Measurements from ENCODE around the gene TTC34. TPM values are rescaled to one million over a fixed set of nuclear protein-coding genes. Genes with fewer than 3 reads are reported as not detected.
"Not testable (repeated sequence)": the region's sequence is repeated elsewhere in the genome, so short reads cannot be mapped to it uniquely, and the experiment has no call there.

The TTC34 gene
- total RNA-seq, 1 donor from 2014 or later = 1.8 TPM

DNA sequence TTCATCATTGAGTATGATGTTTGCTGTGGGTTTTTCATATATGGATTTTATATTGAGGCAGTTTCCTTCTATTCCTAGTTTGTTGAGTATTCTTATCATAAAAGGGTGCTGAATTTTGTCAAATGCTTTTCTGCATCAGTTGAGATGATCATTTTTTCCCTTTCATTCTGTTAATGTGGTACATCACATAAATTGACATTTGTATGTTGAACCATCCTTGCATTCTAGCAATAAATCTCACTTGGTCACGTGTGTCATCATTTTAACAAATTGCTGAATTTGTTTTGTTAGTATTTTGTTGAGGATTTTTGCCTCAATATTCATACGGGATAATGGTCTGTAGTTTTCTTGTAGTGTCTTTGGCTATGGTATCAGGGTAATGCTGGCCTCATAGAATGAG lies 19.9 kb downstream of the TTC34 start:
- Mint-ChIP-seq H3K27ac (no peak overlapping the region), H3K4me1 (ENCODE audit: low read depth) (no peaks in the 10 kb centered on the region), H3K9me3 (peaks cover 21% of the 10 kb centered on the region), H3K36me3 (ENCODE audit: low read depth) (no peaks in the 10 kb centered on the region), H3K27me3 (ENCODE audit: insufficient read depth) (peaks cover 4% of the 10 kb centered on the region), H3K4me3 (no peak overlapping the region)
- DNase-seq (ENCODE audit: low spot score) = no peak
- intact Hi-C loops (cut with micrococcal nuclease) = no loop called here

DNA sequence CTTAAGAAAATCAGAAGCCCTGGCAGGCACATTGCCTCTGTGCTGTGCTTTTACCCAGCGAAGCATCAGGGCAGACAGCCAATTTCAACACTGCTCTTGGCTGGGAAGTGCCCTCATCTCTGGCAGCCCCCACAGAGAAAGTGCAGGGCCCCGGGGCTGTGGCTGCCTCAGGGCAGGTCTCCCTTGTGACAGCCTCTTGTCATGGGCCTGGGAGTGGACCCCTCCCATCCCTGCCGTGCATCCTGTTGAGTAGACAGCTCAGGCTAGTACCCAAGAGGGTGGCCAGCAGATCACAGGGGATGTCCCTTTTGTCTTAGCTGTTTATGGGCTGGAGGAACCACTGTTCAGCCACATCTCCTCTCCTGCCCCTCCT lies 23.3 kb downstream of the TTC34 start:
- intact Hi-C loops (cut with micrococcal nuclease) = no loop called here
- H3K27ac Mint-ChIP-seq = no peak overlapping the region
- H3K9me3 Mint-ChIP-seq = peaks cover 21% of the 10 kb centered on the region
- H3K4me3 Mint-ChIP-seq = no peak overlapping the region
- peaks cover 3% of the 10 kb centered on the region for H3K27me3 Mint-ChIP-seq (ENCODE audit: insufficient read depth)
- DNase-seq (ENCODE audit: low spot score) = no peak
- no peaks in the 10 kb centered on the region for H3K36me3 Mint-ChIP-seq (ENCODE audit: low read depth)
- H3K4me1 Mint-ChIP-seq (ENCODE audit: low read depth) = no peaks in the 10 kb centered on the region

DNA sequence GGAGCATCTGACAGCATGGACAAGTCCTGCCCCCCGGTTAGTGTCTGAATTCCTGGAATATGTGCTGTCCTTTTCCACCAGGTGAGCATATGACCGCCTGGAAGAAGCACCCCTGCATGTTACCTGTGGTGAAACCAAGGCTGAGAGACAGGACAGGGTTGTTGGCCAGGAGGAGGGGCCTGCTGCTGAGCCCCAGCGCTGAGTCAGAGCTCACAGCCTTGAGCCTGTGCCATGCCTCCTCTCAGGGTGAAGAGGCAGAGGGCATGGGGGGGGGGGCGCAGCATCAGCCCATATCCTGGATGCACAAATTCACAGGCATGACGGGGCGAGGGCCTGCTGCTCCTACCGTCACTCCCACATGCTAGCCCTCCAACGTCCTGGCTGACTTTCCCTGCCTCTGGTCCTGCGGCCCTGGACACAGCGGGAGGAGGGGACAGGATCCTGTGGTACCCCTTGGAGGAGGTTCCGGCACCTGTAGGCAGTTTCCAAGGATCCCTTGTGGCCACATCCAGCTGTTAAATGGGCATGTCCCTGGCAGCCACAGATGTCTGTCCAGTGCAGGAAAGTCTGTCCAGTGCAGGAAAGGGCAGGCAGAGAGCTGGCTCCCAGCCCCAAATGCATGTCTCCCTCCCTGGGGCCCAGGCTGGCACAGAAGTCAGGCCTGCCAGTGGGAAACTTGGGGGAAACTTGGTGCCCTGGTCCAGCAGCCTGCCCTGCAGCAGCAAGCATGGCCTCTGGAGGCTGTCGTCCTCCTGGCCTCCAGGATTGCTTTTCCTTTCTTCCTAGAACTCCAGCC lies 23.9 kb downstream of the TTC34 start:
- intact Hi-C loops (cut with micrococcal nuclease) = no loop called here
- peaks cover 21% of the 10 kb centered on the region for H3K9me3 Mint-ChIP-seq
- peaks cover 3% of the 10 kb centered on the region for H3K27me3 Mint-ChIP-seq (ENCODE audit: insufficient read depth)
- H3K4me1 Mint-ChIP-seq (ENCODE audit: low read depth) = no peaks in the 10 kb centered on the region
- H3K36me3 Mint-ChIP-seq (ENCODE audit: low read depth) = no peaks in the 10 kb centered on the region
- no peak overlapping the region for H3K27ac Mint-ChIP-seq
- no peak for DNase-seq (ENCODE audit: low spot score)
- no peak overlapping the region for H3K4me3 Mint-ChIP-seq

DNA sequence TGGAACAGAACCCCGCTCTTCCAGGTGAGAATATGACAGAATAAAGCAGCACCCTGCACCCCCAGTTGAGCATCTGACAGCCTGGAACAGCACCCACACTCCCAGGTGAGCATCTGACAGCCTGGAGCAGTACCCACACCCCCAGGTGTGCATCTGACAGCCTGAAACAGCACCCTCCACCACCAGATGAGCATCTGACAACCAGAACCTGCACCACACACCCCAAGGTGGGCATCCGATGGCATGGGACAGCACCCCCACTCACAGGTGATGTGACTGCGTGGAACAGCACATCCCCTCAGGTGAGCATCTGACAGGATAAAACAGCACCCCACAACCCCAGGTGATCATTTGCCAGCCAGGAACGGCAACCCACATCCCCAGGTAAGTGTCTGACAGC lies 26.2 kb downstream of the TTC34 start:
- H3K9me3 Mint-ChIP-seq; intact Hi-C loops (cut with micrococcal nuclease); H3K4me3 Mint-ChIP-seq; H3K27ac Mint-ChIP-seq; H3K36me3 Mint-ChIP-seq (ENCODE audit: low read depth); H3K4me1 Mint-ChIP-seq (ENCODE audit: low read depth); H3K27me3 Mint-ChIP-seq (ENCODE audit: insufficient read depth); DNase-seq (ENCODE audit: low spot score): not testable (repeated sequence)

DNA sequence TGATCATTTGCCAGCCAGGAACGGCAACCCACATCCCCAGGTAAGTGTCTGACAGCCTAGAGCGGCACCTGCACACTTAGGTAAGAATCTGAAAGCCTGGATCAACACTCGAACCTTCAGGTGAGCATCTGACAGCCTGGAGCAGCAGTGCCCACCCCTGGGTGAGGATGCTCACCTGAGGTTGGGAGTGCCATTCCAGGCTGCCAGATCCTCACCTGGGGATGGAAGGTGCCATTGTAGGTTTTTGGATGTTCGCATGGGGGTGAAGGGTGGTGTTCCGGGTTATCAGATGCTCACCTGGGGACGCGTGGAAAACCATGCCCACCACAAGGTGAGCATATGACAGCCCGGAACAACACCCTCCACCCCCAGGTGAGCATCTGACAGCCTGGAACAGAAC lies 33.4 kb downstream of the TTC34 start:
- H3K4me1 Mint-ChIP-seq (ENCODE audit: low read depth); H3K4me3 Mint-ChIP-seq; H3K9me3 Mint-ChIP-seq; DNase-seq (ENCODE audit: low spot score); H3K27ac Mint-ChIP-seq; H3K27me3 Mint-ChIP-seq (ENCODE audit: insufficient read depth); intact Hi-C loops (cut with micrococcal nuclease); H3K36me3 Mint-ChIP-seq (ENCODE audit: low read depth): not testable (repeated sequence)

DNA sequence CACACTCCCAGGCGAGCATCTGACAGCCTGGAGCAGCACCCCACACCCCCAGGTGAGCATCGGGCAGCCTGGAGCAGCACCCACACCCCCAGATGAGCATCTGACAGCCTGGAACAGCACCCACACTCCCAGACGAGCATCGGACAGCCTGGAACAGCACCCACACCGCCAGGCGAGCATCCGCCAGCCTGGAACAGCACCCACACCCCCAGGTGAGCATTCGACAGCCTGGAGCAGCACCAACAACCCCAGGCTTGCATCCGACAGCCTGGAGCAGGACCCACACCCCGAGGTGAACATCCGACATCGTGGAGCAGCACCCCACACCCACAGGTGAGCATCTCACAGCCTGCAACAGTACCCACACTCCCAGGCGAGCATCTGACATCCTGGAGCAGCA lies 42.1 kb downstream of the TTC34 start:
- H3K27ac Mint-ChIP-seq; H3K4me3 Mint-ChIP-seq; H3K36me3 Mint-ChIP-seq (ENCODE audit: low read depth); DNase-seq (ENCODE audit: low spot score); intact Hi-C loops (cut with micrococcal nuclease); H3K27me3 Mint-ChIP-seq (ENCODE audit: insufficient read depth); H3K9me3 Mint-ChIP-seq; H3K4me1 Mint-ChIP-seq (ENCODE audit: low read depth): not testable (repeated sequence)

DNA sequence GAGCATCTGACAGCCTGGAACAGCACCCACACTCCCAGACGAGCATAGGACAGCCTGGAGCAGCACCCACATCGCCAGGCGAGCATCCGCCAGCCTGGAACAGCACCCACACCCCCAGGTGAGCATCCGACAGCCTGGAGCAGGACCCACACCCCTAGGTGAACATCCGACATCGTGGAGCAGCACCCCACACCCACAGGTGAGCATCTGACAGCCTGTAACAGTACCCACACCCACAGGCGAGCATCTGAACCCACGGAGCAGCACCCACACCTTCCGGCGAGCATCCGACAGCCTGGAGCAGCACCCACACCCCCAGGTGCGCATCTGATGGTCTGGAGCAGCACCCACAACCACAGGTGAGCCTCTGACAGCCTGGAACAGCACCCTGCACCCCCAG lies 44.0 kb downstream of the TTC34 start:
- H3K9me3 Mint-ChIP-seq; H3K36me3 Mint-ChIP-seq (ENCODE audit: low read depth); H3K4me3 Mint-ChIP-seq; DNase-seq (ENCODE audit: low spot score); H3K4me1 Mint-ChIP-seq (ENCODE audit: low read depth); H3K27ac Mint-ChIP-seq; H3K27me3 Mint-ChIP-seq (ENCODE audit: insufficient read depth); intact Hi-C loops (cut with micrococcal nuclease): not testable (repeated sequence)

DNA sequence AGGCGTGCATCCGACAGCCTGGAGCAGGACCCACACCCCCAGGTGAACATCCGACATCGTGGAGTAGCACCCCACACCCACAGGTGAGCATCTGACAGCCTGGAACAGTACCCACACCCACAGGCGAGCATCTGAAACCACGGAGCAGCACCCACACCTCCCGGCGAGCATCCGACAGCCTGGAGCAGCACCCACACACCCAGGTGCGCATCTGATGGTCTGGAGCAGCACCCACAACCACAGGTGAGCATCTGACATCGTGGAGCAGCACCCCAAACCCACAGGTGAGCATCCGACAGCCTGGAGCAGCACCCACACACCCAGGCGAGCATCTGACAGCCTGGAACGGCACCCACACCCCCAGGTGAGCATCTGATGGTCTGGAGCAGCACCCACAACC lies 46.1 kb downstream of the TTC34 start:
- H3K36me3 Mint-ChIP-seq (ENCODE audit: low read depth); H3K4me3 Mint-ChIP-seq; intact Hi-C loops (cut with micrococcal nuclease); DNase-seq (ENCODE audit: low spot score); H3K4me1 Mint-ChIP-seq (ENCODE audit: low read depth); H3K9me3 Mint-ChIP-seq; H3K27me3 Mint-ChIP-seq (ENCODE audit: insufficient read depth); H3K27ac Mint-ChIP-seq: not testable (repeated sequence)

DNA sequence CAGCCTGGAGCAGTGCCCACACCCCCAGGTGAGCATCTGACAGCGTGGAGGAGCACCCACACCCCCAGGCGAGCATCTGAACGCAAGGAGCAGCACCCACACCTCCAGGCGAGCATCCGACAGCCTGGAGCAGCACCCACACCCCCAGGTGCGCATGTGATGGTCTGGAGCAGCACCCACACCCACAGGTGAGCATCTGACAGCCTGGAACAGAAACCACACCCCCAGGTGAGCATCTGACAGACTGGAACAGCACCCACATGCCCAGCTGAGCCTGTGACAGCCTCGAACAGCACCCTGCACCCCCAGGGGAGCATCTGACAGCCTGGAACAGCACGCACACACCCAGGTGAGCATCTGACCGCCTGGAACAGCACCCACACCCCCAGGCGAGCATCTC lies 46.9 kb downstream of the TTC34 start:
- H3K36me3 Mint-ChIP-seq (ENCODE audit: low read depth) = not testable (repeated sequence)

DNA sequence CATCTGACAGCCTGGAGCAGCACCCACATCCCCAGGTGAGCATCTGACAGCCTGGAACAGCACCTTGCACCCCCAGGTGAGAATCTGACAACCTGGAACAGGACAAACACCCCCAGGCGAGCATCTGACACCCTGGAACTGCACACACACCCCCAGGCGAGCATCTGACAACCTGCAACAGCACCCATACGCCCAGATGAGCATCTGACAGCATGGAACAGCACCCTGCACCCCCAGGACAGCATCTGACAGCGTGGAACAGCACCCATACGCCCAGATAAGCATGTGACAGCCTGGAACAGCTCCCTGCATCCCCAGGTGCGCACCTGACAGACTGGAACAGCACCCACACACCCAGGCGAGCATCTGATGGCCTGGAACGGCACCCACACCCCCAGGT lies 49.0 kb downstream of the TTC34 start:
- H3K9me3 Mint-ChIP-seq; H3K4me3 Mint-ChIP-seq; H3K27ac Mint-ChIP-seq; H3K27me3 Mint-ChIP-seq (ENCODE audit: insufficient read depth); intact Hi-C loops (cut with micrococcal nuclease); DNase-seq (ENCODE audit: low spot score); H3K4me1 Mint-ChIP-seq (ENCODE audit: low read depth); H3K36me3 Mint-ChIP-seq (ENCODE audit: low read depth): not testable (repeated sequence)

More for the DNA sequence above, 46.9 kb downstream of the TTC34 start:
- H3K4me1 Mint-ChIP-seq (ENCODE audit: low read depth); H3K27me3 Mint-ChIP-seq (ENCODE audit: insufficient read depth); H3K9me3 Mint-ChIP-seq; H3K4me3 Mint-ChIP-seq; H3K27ac Mint-ChIP-seq; intact Hi-C loops (cut with micrococcal nuclease); DNase-seq (ENCODE audit: low spot score): not testable (repeated sequence)

DNA sequence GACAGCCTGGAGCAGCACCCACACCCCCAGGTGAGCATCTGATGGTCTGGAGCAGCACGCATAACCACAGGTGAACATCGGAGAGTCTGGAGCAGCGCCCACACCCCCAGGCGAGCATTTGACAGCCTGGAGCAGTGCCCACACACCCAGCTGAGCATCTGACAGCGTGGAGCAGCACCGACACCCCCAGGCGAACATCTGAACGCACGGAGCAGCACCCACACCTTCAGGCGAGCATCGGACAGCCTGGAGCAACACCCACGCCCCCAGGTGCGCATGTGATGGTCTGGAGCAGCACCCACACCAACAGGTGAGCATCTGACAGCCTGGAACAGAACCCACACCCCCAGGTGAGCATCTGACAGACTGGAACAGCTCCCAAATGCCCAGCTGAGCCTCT lies 49.6 kb downstream of the TTC34 start:
- H3K27ac Mint-ChIP-seq; DNase-seq (ENCODE audit: low spot score); H3K36me3 Mint-ChIP-seq (ENCODE audit: low read depth); H3K4me1 Mint-ChIP-seq (ENCODE audit: low read depth); H3K9me3 Mint-ChIP-seq; intact Hi-C loops (cut with micrococcal nuclease); H3K27me3 Mint-ChIP-seq (ENCODE audit: insufficient read depth); H3K4me3 Mint-ChIP-seq: not testable (repeated sequence)

DNA sequence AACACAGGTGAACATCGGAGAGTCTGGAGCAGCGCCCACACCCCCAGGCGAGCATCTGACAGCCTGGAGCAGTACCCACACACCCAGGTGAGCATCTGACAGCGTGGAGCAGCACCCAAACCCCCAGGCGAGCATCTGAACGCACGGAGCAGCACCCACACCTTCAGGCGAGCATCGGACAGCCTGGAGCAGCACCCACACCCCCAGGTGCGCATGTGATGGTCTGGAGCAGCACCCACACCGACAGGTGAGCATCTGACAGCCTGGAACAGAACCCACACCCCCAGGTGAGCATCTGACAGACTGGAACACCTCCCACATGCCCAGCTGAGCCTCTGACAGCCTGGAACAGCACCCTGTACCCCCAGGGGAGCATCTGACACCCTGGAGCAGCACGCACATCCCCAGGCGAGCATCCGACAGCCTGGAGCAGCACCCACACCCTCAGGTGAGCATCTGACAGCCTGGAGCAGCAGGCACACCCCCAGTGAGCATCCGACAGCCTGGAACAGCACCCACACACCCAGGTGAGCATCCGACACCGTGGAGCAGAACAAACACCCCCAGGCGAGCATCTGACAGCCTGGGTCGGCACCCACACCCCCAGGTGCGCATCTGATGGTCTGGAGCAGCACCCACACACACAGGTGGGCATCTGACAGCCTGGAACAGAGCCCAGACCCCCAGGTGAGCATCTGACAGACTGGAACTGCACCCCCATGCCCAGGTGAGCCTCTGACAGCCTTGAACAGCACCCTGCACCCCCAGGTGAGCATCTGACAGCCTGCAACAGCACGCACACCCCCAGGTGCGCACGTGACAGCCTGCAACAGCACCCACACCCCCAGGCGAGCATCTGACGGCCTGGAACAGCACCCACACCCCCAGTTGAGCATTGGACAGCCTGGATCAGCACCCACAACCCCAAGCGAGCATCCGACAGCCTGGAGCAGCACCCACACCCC lies 50.4 kb downstream of the TTC34 start:
- DNase-seq (ENCODE audit: low spot score); H3K4me1 Mint-ChIP-seq (ENCODE audit: low read depth); H3K36me3 Mint-ChIP-seq (ENCODE audit: low read depth); H3K4me3 Mint-ChIP-seq; H3K27ac Mint-ChIP-seq; H3K9me3 Mint-ChIP-seq; H3K27me3 Mint-ChIP-seq (ENCODE audit: insufficient read depth); intact Hi-C loops (cut with micrococcal nuclease): not testable (repeated sequence)

DNA sequence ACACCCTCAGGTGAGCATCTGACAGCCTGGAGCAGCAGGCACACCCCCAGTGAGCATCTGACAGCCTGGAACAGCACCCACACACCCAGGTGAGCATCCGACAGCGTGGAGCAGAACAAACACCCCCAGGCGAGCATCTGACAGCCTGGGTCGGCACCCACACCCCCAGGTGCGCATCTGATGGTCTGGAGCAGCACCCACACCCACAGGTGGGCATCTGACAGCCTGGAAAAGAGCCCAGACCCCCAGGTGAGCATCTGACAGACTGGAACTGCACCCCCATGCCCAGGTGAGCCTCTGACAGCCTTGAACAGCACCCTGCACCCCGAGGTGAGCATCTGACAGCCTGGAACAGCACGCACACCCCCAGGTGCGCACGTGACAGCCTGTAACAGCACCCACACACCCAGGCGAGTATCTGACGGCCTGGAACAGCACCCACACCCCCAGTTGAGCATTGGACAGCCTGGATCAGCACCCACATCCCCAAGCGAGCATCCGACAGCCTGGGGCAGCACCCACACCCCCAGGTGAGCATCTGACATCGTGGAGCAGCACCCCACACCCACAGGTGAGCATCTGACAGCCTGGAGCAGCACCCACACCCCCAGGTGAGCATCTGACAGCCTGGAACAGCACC lies 51.3 kb downstream of the TTC34 start:
- H3K27ac Mint-ChIP-seq; DNase-seq (ENCODE audit: low spot score); H3K9me3 Mint-ChIP-seq; H3K4me1 Mint-ChIP-seq (ENCODE audit: low read depth); intact Hi-C loops (cut with micrococcal nuclease); H3K36me3 Mint-ChIP-seq (ENCODE audit: low read depth); H3K4me3 Mint-ChIP-seq; H3K27me3 Mint-ChIP-seq (ENCODE audit: insufficient read depth): not testable (repeated sequence)
